ENCODE data around the gene ACR.

Gene ACR

GRCh38 chr22:50703726-50704509 is 34.1 kb upstream of the ACR start:
- no peak for DNase-seq

DNA sequence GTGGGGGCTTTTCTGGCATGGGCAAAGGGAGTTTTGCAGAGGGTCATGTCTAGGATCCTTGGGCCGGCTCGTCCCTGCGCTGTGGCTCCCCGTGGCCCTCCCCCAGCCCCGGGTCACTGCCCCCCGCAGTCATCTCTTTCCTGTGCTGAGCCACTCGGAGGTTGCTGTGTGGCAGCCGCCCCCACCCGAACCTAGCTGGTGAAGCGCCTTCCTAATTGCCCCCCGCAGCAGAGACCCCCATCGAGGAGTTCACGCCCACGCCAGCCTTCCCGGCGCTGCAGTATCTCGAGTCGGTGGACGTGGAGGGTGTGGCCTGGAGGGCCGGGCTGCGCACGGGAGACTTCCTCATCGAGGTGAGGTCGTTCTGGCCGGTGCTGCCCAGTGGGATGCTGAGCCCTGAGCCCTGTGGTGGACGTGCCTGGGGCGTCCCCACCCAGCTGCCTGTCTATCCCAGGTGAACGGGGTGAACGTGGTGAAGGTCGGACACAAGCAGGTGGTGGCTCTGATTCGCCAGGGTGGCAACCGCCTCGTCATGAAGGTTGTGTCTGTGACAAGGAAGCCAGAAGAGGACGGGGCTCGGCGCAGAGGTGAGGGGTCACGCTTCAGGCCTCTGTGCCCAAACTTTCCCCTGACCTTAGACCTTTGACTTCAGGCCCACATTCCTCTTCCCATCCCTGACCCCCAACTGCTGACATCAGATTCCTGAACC is 33.3 kb upstream of the ACR start:
- DNase-seq = no peak

GRCh38 chr22:50705219-50705691 is 32.7 kb upstream of the ACR start:
- DNase-seq = no peak

DNA sequence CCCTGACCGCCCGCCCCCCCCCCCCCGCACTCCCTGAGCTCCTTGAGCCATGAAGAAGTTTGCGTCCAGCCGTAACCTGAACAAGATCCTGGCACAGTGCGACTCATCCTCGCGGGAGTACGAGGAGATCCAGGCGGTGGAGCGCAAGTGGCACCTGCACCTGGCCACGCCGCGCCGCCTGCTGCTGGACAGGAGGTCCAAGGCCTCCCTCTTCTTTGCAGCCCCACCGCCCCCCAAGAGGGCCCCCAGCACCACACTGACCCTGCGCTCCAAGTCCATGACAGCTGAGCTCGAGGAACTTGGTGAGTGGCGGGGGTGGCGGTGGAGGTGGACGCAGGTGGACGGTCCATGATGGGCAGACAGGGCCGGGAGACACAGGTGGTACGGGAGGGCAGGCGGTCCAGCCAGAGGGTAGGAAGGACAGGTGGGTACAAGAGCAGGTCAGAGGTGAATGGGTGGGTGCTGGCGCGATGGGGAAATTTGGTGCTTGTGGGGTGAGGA is 32.1 kb upstream of the ACR start:
- DNase-seq = no peak

- DNase-seq = no peak
Measured at GRCh38 chr22:50706481-50707125, 31.4 kb upstream of the ACR start.

DNA sequence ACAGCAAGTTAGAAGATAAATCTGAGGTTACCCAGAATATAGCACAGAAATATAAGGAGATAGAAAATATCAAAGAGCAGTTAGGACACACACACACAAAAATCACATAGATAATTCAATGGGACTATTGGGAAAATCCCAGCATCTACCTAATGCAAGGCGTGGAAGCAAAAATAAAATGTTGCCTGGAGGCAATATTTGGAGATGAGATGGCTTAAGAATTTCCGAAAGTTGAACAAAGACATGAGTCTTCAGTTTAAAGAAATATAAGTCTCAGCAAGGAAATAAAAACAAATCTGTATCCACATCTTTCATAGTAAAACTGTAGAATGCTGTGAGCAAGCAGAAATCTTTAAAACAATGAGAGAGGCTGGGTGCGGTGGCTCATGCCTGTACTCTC is 29.5 kb upstream of the ACR start:
- no peak for DNase-seq

GRCh38 chr22:50708996-50709395 is 29.0 kb upstream of the ACR start:
- DNase-seq = no peak

GRCh38 chr22:50710221-50710620 is 27.8 kb upstream of the ACR start:
- DNase-seq = no peak

DNA sequence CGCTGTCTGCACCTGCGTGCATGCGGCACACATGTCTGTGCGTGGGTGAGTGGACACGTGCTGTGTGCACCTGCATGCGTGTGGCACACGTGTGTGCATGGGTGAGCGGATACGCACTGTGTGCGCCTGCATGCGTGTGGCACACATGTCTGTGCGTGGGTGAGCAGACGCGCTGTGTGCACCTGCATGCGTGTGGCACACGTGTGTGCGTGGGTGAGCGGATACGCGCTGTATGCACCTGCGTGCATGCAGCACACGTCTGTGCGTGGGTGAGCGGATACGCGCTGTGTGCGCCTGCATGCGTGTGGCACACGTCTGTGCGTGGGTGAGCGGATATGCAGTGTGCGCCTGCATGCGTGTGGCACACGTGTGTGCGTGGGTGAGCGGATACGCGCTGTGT is 27.1 kb upstream of the ACR start:
- no peak for DNase-seq

DNA sequence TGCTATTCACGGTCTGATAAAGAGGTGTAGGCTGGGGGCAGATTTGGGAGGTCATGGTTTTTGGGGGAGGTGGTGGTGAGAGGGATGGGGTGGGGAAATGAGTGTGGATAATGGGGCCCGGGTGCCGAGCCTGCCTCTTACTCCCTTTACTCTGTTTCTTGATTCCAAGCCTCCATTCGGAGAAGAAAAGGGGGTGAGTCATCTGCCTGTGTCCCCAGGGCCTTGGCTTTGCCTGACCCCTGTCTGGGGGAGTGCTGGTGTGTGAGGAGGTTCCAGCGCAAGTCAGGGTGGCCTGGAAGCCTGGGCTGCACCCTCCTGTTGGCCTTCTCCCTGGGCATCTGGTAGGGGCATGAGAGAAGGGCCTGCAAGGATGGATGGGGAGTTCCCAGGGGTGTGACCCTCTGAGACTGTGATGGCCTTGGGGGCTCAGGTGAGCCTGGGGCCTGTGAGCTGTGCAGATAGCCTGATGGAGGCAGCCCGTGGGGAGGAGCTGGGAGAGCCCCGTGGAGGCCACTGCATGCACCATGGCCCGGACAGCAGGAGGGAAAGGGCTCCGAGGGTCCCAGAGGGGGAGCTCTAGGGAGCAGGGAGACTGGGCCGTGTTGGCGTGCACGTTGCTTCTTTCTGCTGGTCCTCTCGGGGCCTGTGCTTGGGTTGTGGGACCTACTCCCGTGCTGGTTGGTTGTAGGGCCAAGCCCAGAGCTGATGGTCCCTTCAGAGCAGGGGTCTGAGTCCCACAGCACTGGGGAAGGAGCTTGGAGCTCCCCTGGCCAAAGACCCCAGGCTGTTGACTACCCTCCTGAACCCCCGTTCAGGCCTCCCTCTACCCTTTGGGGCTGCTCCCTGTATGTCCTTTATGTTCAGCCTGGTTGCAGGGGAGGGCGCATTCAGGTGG is 26.3 kb upstream of the ACR start:
- DNase-seq = no peak

DNA sequence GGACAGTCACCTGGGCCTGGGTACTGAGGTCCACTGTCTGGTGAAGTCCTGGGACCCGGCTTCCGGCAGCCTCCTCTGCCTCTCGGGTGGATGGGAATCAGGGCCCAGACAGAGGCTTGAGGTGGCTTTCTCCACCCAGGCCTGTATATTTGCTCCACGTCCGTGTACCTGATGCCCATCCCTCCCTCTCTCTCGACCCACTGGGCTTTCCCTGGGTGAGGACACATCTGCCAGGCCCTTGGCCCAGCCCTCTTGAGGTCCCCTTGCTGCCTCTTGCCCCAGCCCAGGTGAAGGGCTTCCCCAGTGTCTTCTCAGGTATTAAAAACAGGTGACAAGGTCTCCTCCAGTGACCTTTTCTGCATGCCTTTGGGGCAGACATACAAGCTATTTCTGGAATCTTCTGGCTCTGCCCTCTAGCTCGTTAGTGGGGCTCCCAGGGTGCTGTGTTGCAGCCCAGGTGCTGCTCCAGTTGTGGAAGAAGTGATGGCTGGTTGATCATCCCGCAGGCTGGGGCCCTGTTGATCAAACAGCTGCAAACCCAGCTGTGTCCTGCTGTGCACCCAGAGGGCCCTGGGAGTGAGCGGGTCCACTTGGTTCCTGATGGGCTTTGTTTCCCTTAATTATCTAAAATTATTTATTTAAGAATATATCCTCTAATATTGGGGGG is 25.5 kb upstream of the ACR start:
- DNase-seq = no peak

DNA sequence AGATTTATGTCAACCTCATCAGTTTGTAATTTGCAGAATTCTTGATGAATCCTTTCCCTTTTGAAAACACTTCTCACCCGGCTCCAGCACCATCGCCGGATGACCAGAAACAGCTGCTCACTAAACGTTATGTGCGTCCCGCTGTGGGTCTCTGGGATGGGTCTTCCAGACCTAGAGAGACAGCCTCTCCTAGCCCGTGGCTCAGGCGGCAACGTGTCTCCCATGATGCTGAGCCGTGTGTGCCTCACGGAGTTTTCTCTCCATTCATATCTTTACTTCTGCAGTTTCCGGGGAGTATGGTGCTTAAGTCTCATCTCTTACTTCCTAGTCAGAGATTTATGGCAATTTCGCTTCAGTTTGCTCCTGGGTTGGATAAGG is 25.0 kb upstream of the ACR start:
- DNase-seq = no peak

DNA sequence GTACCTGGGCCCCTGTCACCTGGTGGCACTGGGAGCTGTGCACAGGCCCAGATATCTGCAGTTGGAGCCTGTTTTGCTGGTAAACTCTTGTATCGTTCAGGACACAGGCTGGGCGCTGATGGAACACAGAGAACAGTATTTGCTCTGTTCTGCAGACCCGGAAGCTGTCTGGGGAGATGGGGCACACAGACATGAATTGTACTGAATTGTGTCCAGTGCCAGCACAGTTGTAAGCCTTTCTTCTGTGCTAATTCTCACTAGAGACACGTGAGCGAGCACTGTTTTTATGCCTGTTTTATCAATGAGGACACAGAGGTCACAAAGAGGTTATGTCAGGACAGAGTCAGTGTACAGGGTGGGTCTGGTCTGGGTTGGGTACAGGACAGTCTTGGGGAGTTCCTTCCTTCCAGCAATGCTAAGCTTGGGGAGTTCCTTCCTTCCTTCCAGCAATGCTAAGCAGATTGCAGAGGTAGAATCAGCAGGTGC is 24.4 kb upstream of the ACR start:
- no peak for DNase-seq

DNA sequence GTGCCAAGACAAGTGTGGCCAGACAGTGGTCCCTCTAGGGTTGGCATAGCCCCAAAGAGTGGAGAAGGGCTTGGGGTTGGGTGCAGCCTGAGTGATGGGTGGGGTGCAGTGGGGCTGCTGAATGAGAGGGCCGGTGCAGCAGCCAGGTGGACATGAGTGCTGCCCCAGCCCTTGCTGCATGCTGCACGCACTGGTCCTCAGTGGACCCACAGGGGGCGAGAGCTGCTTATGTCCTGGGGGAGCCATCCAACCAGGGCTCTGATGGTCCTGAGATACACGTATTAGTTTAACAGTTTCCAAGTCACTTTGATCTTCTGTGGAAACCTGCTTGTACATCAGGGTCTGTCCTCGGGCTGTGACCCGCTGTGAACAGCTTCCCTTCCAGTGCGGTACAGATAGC is 23.9 kb upstream of the ACR start:
- no peak for DNase-seq

DNA sequence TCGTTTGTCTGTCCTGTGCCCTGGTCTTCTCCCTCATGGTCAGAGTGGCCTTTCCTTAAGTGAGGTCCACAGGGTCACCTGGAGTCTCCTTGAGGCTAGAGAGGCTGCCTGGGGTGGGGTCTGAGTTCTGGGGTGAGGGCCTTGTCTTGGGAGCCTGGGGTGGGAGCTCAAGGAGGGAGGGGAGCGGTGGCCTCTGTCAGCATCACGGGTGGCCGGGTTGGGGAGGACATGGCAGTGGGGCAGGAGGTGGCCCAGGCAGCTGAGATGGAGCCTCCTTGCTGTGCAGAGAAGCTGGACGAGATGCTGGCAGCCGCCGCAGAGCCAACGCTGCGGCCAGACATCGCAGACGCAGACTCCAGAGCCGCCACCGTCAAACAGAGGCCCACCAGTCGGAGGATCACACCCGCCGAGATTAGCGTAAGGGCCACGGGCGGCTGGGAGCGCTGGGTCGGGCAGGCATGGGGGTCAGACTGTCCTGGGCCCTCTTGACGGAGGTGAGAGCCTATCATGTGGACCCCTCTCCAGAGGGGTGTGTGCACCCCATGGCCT is 23.3 kb upstream of the ACR start:
- DNase-seq = no peak

- no peak for DNase-seq
Measured at GRCh38 chr22:50715250-50715649, 22.8 kb upstream of the ACR start.

- no peak for DNase-seq
Measured at GRCh38 chr22:50715776-50716175, 22.2 kb upstream of the ACR start.

- DNase-seq = no peak
Measured at GRCh38 chr22:50716290-50717024, 21.5 kb upstream of the ACR start.

DNA sequence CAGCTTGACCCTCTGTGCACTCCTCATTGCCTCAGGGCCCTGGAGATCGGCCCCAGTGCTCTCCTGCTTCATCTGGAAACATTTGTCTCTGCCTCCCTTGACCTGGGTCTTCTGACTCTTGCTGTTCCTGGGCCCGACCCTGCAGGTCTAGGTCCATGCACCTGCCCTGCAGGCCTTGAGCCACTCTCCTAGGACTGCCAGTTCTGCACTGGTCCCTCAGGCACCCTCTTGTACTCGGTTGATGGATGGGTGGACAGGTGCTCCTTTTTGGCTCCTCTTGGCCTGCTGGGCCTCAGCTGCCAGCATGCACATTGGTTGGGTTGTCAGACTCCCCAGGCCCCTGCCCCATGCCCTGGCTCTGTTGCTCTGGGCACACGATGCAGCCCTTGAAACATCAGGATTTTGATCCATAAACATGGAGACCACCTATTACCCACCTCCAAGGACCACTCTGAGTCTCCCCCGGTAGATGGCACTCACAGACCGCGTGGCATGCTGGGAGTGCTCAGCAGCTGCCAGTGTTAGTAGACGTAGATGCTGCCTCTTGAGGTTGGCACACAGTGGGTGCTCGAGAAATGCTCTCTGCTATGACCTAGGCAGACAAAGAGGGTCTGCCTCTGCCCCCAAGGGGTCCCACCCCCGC is 20.2 kb upstream of the ACR start:
- no peak for DNase-seq

DNA sequence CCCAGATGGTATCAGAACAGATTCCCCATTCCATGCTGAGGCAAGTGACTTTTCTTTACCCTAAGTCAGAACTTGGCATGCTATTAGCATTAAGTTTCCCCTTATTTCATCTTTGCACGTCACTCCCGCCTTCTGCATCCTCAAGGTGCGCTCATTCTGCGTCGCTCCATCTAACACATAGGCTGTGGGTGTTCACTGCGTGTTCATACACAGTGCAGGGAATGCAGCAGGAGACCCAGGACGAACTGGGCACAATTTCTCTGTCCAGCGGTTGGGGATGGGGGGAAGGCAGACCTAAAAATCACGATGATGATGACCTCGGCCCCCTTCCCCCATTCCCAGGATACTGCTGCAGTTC is 19.7 kb upstream of the ACR start:
- DNase-seq = no peak

All from CD4-positive, alpha-beta T cell treated with Interleukin-17A for 4 hours (primary cell).